G401 (cell line): ENCODE measurements around the gene SOX8. TPM values are rescaled to one million over a fixed set of nuclear protein-coding genes. Genes with fewer than 3 reads are reported as not detected.

Experiments used
- DNase-seq: peaks from one replicate; pipeline ENCODE4 v3.0.0-alpha.2; 2015; ENCODE audit warnings: low spot score
- in situ Hi-C: cut with HindIII; loops from 2 replicates; pipeline ENCODE4 v1.10.0; 2016; ENCODE audit warnings: low sequenced_read_pairs, mixed read lengths
- total RNA-seq: library from RNA; depleted of rRNA; stranded (reverse); fragments of >200 nt; shearing (Covaris generic); gene quantifications from 2 replicates; pipeline ENCODE4 v1.2.3, GENCODE V29; 2014

The SOX8 gene
- total RNA-seq, 1 experiment from 2014 or later: 72.7 TPM

- in situ Hi-C loops: no loop called here
- no peak for DNase-seq
These were observed 16.0 kb downstream of the SOX8 start for GRCh38 chr16:997440-998051.

- DNase-seq: no peak
- in situ Hi-C loops: no loop called here
These were observed 16.6 kb downstream of the SOX8 start for GRCh38 chr16:998211-998610.

GRCh38 chr16:998615-999014 is 17.0 kb downstream of the SOX8 start:
- DNase-seq: no peak
- in situ Hi-C loops: no loop called here

GRCh38 chr16:999677-1000076 is 18.1 kb downstream of the SOX8 start:
- in situ Hi-C loops: no loop called here
- no peak for DNase-seq

GRCh38 chr16:1000608-1001007 is 19.0 kb downstream of the SOX8 start:
- in situ Hi-C loops: no loop called here
- no peak for DNase-seq

- no peak for DNase-seq
- in situ Hi-C loops: no loop called here
These were observed 19.5 kb downstream of the SOX8 start for GRCh38 chr16:1001096-1001495.

- in situ Hi-C loops: no loop called here
- DNase-seq: no peak
These were observed 21.0 kb downstream of the SOX8 start for GRCh38 chr16:1002399-1003166.

- in situ Hi-C loops: no loop called here
- DNase-seq: no peak
These were observed 22.1 kb downstream of the SOX8 start for GRCh38 chr16:1003391-1004347.

GRCh38 chr16:1005286-1005685 is 23.7 kb downstream of the SOX8 start:
- DNase-seq: no peak
- in situ Hi-C loops: no loop called here

- DNase-seq: no peak
- in situ Hi-C loops: no loop called here
These were observed 25.2 kb downstream of the SOX8 start for GRCh38 chr16:1006781-1007180.

- DNase-seq: no peak
- in situ Hi-C loops: no loop called here
These were observed 25.8 kb downstream of the SOX8 start for GRCh38 chr16:1007284-1007850.

- DNase-seq: no peak
- in situ Hi-C loops: no loop called here
These were observed 26.5 kb downstream of the SOX8 start for GRCh38 chr16:1008085-1008484.

- DNase-seq: no peak
These were observed 28.0 kb downstream of the SOX8 start for GRCh38 chr16:1009358-1010150.

GRCh38 chr16:1010251-1010650 is 28.7 kb downstream of the SOX8 start:
- no peak for DNase-seq
- in situ Hi-C loops: no loop called here

More at GRCh38 chr16:1009358-1010150, 28.0 kb downstream of the SOX8 start:
- in situ Hi-C loops: no loop called here

GRCh38 chr16:1010815-1011214 is 29.2 kb downstream of the SOX8 start:
- in situ Hi-C loops: no loop called here
- no peak for DNase-seq

GRCh38 chr16:1011316-1012082 is 29.9 kb downstream of the SOX8 start:
- in situ Hi-C loops: no loop called here
- no peak for DNase-seq

GRCh38 chr16:1012135-1012534 is 30.6 kb downstream of the SOX8 start:
- in situ Hi-C loops: no loop called here
- no peak for DNase-seq
